Trophoblast cell (in vitro differentiated cells and primary cell): ENCODE results near the gene DNASE1L2.

Source experiments
- DNase-seq, 2 donors: peaks; one replicate each; pipeline ENCODE4 v3.0.0-alpha.2; 2016
- H2AFZ ChIP-seq: 2 replicates; pipeline ENCODE4 v1.6.1; 2013; ENCODE audit warnings: low read length, moderate library complexity, mild to moderate bottlenecking; ENCODE audit not compliant: insufficient read depth, poor library complexity
- H2AK5ac ChIP-seq: 2 replicates; pipeline ENCODE4 v1.6.1; 2013; ENCODE audit warnings: mild to moderate bottlenecking, low read length
- H2BK120ac ChIP-seq: 2 replicates; pipeline ENCODE4 v1.6.1; 2013; ENCODE audit warnings: low read length, mild to moderate bottlenecking, moderate library complexity; ENCODE audit not compliant: insufficient read depth, poor library complexity
- H2BK12ac ChIP-seq: 2 replicates; pipeline ENCODE4 v1.6.1; 2013; ENCODE audit warnings: mild to moderate bottlenecking, low read length, moderate library complexity
- H2BK5ac ChIP-seq: 2 replicates; pipeline ENCODE4 v1.6.1; 2013; ENCODE audit warnings: low read length, low read depth, moderate library complexity, mild to moderate bottlenecking; ENCODE audit not compliant: poor library complexity
- H3K14ac ChIP-seq: 2 replicates; pipeline ENCODE4 v1.6.1; 2013; ENCODE audit warnings: mild to moderate bottlenecking, low read length
- H3K18ac ChIP-seq: 2 replicates; pipeline ENCODE4 v1.6.1; 2013; ENCODE audit warnings: mild to moderate bottlenecking, low read length
- H3K23ac ChIP-seq: 2 replicates; pipeline ENCODE4 v1.6.1; 2013; ENCODE audit warnings: low read length
- H3K27ac ChIP-seq: 2 replicates; pipeline ENCODE4 v1.5.1; 2013; ENCODE audit warnings: low read depth, mild to moderate bottlenecking, inconsistent platforms, low read length, moderate library complexity
- H3K27me3 ChIP-seq: 2 replicates; pipeline ENCODE4 v1.6.1; 2013; ENCODE audit warnings: inconsistent platforms, mild to moderate bottlenecking, low read length, moderate library complexity; ENCODE audit not compliant: insufficient read depth
- H3K36me3 ChIP-seq, 2 experiments: 1 replicate in 1 of 2; 2 replicates in 1 of 2; pipeline ENCODE4 v1.6.1; 2013; ENCODE audit warnings: low read length in 2 of 2, mild to moderate bottlenecking in 2 of 2, moderate library complexity in 1 of 2; ENCODE audit not compliant: insufficient read depth in 2 of 2, control insufficient read depth in 1 of 2
- H3K4ac ChIP-seq: 2 replicates; pipeline ENCODE4 v1.6.1; 2013; ENCODE audit warnings: low read depth, mild to moderate bottlenecking, low read length, moderate library complexity
- H3K4me1 ChIP-seq, 2 experiments: 1 replicate in 1 of 2; 2 replicates in 1 of 2; pipeline ENCODE4 v1.6.1; 2013; ENCODE audit warnings: low read length in 2 of 2, mild to moderate bottlenecking in 2 of 2, moderate library complexity in 1 of 2; ENCODE audit not compliant: insufficient read depth in 2 of 2, control insufficient read depth in 1 of 2
- H3K4me2 ChIP-seq: 2 replicates; pipeline ENCODE4 v1.6.1; 2013; ENCODE audit warnings: inconsistent platforms, mild to moderate bottlenecking, low read length, moderate library complexity
- H3K4me3 ChIP-seq: 2 replicates; pipeline ENCODE4 v1.5.1; 2013; ENCODE audit warnings: mild to moderate bottlenecking, low read depth, low read length, inconsistent platforms
- H3K79me1 ChIP-seq: one replicate; pipeline ENCODE4 v1.6.1; 2013; ENCODE audit warnings: low read length
- H3K79me2 ChIP-seq: 2 replicates; pipeline ENCODE4 v1.6.1; 2013; ENCODE audit warnings: low read length, mild to moderate bottlenecking; ENCODE audit not compliant: control insufficient read depth, insufficient read depth, poor library complexity
- H3K9ac ChIP-seq: 2 replicates; pipeline ENCODE4 v1.6.1; 2013; ENCODE audit warnings: mild to moderate bottlenecking, low read length
- H3K9me3 ChIP-seq: 2 replicates; pipeline ENCODE4 v1.6.1; 2013; ENCODE audit warnings: low read depth, mild to moderate bottlenecking, control low read depth, inconsistent platforms, low read length; ENCODE audit not compliant: insufficient read depth
- H4K12ac ChIP-seq: 2 replicates; pipeline ENCODE4 v1.6.1; 2013; ENCODE audit warnings: low read depth, mild to moderate bottlenecking, low read length, moderate library complexity
- H4K8ac ChIP-seq: 2 replicates; pipeline ENCODE4 v1.6.1; 2013; ENCODE audit warnings: low read depth, mild to moderate bottlenecking, low read length, moderate library complexity
- H4K91ac ChIP-seq: one replicate; pipeline ENCODE4 v1.6.1; 2013; ENCODE audit warnings: low read depth, mild to moderate bottlenecking, low read length, moderate library complexity
- WGBS: extraction: QIAGEN DNeasy Blood & Tissue Kit; methylation state at CpG from one replicate; pipeline ENCODE4 v1.1.7; 2013; ENCODE audit warnings: missing lambda C conversion rate; ENCODE audit not compliant: insufficient read length, insufficient coverage; ENCODE audit errors: extremely low coverage; 5-methylcytosine and 5-hydroxymethylcytosine counted together

The DNASE1L2 gene

GRCh38 chr16:2232094-2232990 is 3.9 kb upstream of the DNASE1L2 start:
- Histone ChIP-seq H2BK5ac (no peak overlapping the region), H3K14ac (no peak overlapping the region), H3K36me3 (peaks cover 71 to 79% of the 10 kb centered on the region in 2 experiments), H4K8ac (no peak overlapping the region), H3K27me3 (peaks cover 10% of the 10 kb centered on the region), H2BK120ac (no peak overlapping the region), H3K4me3 (no peak overlapping the region), H2BK12ac (no peak overlapping the region), H3K79me1 (no peaks in the 10 kb centered on the region), H3K4me2 (no peak overlapping the region), H3K23ac (no peak overlapping the region), H3K27ac (no peak overlapping the region), H3K18ac (no peak overlapping the region), H3K9me3 (peaks cover 5% of the 10 kb centered on the region), H4K12ac (no peak overlapping the region), H2AK5ac (no peak overlapping the region), H3K9ac (no peak overlapping the region), H3K4me1 (peaks cover 11 to 19% of the 10 kb centered on the region in 2 experiments), H2AFZ (no peak overlapping the region), H3K79me2 (peaks cover 2% of the 10 kb centered on the region), H3K4ac (no peak overlapping the region), H4K91ac (no peak overlapping the region)
- DNase-seq: no peak
- no CpG with 5 or more reads among the region's 41 CpGs for WGBS

- H4K8ac ChIP-seq: no peak overlapping the region
- no CpG with 5 or more reads among the region's 28 CpGs for WGBS
- H4K12ac ChIP-seq: no peak overlapping the region
- H3K14ac ChIP-seq: no peak overlapping the region
- no peak overlapping the region for H2BK12ac ChIP-seq
- peaks cover 5% of the 10 kb centered on the region for H3K9me3 ChIP-seq
- peaks cover 13 to 17% of the 10 kb centered on the region in 2 experiments for H3K4me1 ChIP-seq
- no peak overlapping the region for H2BK120ac ChIP-seq
- no peak overlapping the region for H3K27ac ChIP-seq
- H2AFZ ChIP-seq: no peak overlapping the region
- no peak overlapping the region for H3K4me2 ChIP-seq
- DNase-seq: no peak
- no peak overlapping the region for H2AK5ac ChIP-seq
- H3K9ac ChIP-seq: no peak overlapping the region
- no peak overlapping the region for H2BK5ac ChIP-seq
- peaks cover 69 to 75% of the 10 kb centered on the region in 2 experiments for H3K36me3 ChIP-seq
- H3K23ac ChIP-seq: no peak overlapping the region
- H4K91ac ChIP-seq: no peak overlapping the region
- H3K79me1 ChIP-seq: no peaks in the 10 kb centered on the region
- H3K18ac ChIP-seq: no peak overlapping the region
- H3K4ac ChIP-seq: no peak overlapping the region
- no peaks in the 10 kb centered on the region for H3K79me2 ChIP-seq
- no peak overlapping the region for H3K4me3 ChIP-seq
- H3K27me3 ChIP-seq: peaks cover 18% of the 10 kb centered on the region
Observed at GRCh38 chr16:2233046-2233775, 3.0 kb upstream of the DNASE1L2 start.

DNA sequence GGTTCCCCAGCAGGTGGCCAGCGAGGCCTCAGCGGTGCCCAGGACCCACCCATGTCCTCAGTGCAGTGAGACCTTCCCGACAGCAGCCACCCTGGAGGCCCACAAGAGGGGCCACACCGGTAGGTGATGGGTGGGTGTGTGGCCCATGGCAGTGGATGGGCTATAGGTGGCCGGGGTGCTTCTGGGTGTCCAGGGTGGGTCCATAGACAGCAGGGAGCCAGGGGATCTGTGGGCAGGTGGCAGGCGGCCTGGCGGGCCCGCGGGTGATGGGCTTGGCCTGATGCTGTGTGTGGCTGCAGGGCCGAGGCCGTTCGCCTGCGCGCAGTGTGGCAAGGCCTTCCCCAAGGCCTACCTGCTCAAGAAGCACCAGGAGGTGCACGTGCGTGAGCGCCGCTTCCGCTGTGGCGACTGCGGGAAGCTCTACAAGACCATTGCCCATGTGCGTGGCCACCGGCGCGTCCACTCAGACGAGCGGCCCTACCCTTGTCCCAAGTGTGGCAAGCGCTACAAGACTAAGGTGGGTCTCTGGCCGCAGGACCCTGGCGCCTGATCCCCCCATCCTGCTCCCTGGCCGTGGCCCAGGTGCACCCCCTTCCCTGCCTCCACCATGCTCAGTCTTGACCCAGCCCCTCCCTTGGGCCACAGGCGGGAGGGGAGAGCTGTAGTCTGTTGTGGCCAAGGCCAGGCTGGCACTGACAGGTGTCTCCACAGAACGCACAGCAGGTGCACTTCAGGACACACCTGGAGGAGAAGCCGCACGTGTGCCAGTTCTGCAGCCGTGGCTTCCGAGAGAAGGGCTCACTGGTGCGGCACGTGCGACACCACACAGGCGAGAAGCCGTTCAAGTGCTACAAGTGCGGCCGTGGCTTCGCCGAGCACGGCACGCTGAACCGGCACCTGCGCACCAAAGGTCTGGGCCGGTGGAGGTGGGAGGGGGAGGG is 2.1 kb upstream of the DNASE1L2 start:
- Histone ChIP-seq H2AK5ac (no peak overlapping the region), H3K18ac (no peak overlapping the region), H4K91ac (no peak overlapping the region), H3K36me3 (peaks cover 60 to 66% of the 10 kb centered on the region in 2 experiments), H3K9ac (no peak overlapping the region), H3K4ac (no peak overlapping the region), H2BK120ac (no peak overlapping the region), H3K27ac (no peak overlapping the region), H2BK5ac (no peak overlapping the region), H3K23ac (no peak overlapping the region), H2AFZ (no peak overlapping the region), H3K14ac (no peak overlapping the region), H3K4me3 (no peak overlapping the region), H3K27me3 (peaks cover 21% of the 10 kb centered on the region), H4K12ac (no peak overlapping the region), H3K4me2 (no peak overlapping the region), H2BK12ac (no peak overlapping the region), H3K9me3 (peaks cover 5% of the 10 kb centered on the region), H4K8ac (no peak overlapping the region), H3K79me1 (no peaks in the 10 kb centered on the region), H3K4me1 (peaks cover 13 to 17% of the 10 kb centered on the region in 2 experiments), H3K79me2 (no peaks in the 10 kb centered on the region)
- no CpG with 5 or more reads among the region's 51 CpGs for WGBS
- no peak for DNase-seq

GRCh38 chr16:2234813-2235170 is 1.5 kb upstream of the DNASE1L2 start:
- H3K79me2 ChIP-seq: no peaks in the 10 kb centered on the region
- DNase-seq: no peak
- peaks cover 58 to 64% of the 10 kb centered on the region in 2 experiments for H3K36me3 ChIP-seq
- no peak overlapping the region for H2BK5ac ChIP-seq
- no peak overlapping the region for H2AK5ac ChIP-seq
- no peak overlapping the region for H4K12ac ChIP-seq
- peaks cover 5% of the 10 kb centered on the region for H3K9me3 ChIP-seq
- no peak overlapping the region for H3K18ac ChIP-seq
- no peak overlapping the region for H3K4me2 ChIP-seq
- H3K23ac ChIP-seq: no peak overlapping the region
- no peak overlapping the region for H3K4ac ChIP-seq
- H2AFZ ChIP-seq: no peak overlapping the region
- no peak overlapping the region for H3K4me3 ChIP-seq
- no peak overlapping the region for H2BK12ac ChIP-seq
- no peak overlapping the region for H4K8ac ChIP-seq
- H4K91ac ChIP-seq: no peak overlapping the region
- WGBS: no CpG with 5 or more reads among the region's 18 CpGs
- H3K4me1 ChIP-seq: peaks cover 13 to 17% of the 10 kb centered on the region in 2 experiments
- no peak overlapping the region for H2BK120ac ChIP-seq
- H3K27ac ChIP-seq: no peak overlapping the region
- no peaks in the 10 kb centered on the region for H3K79me1 ChIP-seq
- no peak overlapping the region for H3K9ac ChIP-seq
- peaks cover 21% of the 10 kb centered on the region for H3K27me3 ChIP-seq
- no peak overlapping the region for H3K14ac ChIP-seq
